ENCODE measurements around the gene PPIL1. TPM values are rescaled to one million over a fixed set of nuclear protein-coding genes. Genes with fewer than 3 reads are reported as not detected.

PPIL1 gene
- total and polyA plus RNA-seq, 2 of the 8 experiments (the other 6 are each of a cell fraction or from before 2014, with no cell fraction given): 83.7 to 86.5 TPM

DNA sequence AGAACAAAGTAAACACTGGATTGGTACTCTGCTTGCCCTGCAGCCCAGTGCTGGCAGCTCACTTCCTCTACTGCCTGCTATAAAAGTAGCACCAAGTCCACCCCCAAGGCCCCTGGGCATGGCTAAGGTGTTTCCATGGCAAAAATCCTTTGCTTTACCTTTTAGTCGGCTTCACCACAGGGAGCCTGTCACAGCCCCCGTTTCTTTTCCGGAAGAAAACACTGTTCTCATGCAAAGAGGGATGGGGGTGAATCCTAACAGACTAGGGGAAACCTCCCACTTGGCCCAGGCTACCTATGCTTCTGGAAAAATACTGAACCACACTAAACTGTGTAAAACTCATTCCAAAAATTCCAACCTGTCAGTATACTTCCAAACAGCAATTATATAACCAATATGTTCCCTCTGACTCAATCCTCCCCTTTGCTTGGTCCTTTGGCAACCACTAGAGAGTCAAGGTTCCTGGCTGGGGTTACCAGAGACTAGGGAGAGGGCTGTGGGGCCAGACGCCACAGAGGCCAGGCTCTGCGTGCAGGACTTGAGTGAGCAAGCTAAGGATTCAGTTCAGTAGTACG, 16.1 kb downstream of the PPIL1 start:
- no peak overlapping the region for H3K9ac ChIP-seq (replicated peaks in 1 of 4; ENCODE audit: extremely low read depth in 1 of 4, low read depth in 3 of 4, low read length in 3 of 4)
- WGBS, 2 experiments (ENCODE audit: extremely low coverage in 1 of 2, insufficient coverage in 1 of 2, insufficient read length in 1 of 2, insufficient replicate concordance in 2 of 2, low coverage in 1 of 2, low lambda C conversion rate in 2 of 2, missing lambda C conversion rate in 1 of 2): 42% methylated on average over 6 of the region's 6 CpGs; no CpG with 5 or more reads in 1 of the 2 experiments
- TF ChIP-seq NANOG (IDR thresholded peaks at IDR 0.05; ENCODE audit: insufficient read depth, low read depth, low read length, poor library complexity, severe bottlenecking): no peak

More for the DNA sequence above, 16.1 kb downstream of the PPIL1 start:
- Histone ChIP-seq H3K9me3 (ENCODE audit: insufficient read depth in 2 of 2, low read depth in 1 of 2, low read length in 1 of 2) (peaks cover 0 to 3% of the 10 kb centered on the region in 2 experiments; a peak in 2 of 4 replicates), H2AFZ (ENCODE audit: low read length) (no peak overlapping the region), H2BK12ac (ENCODE audit: low read depth, low read length) (no peak overlapping the region), H3K56ac (replicated peaks; ENCODE audit: insufficient read length, low read depth, low read length) (no peak overlapping the region), H3K4ac (replicated peaks; ENCODE audit: insufficient read length, low read depth, low read length) (no peak overlapping the region), H3K4me2 (ENCODE audit: insufficient read depth in 1 of 2, low read depth in 2 of 2, low read length in 2 of 2) (peak overlapping the region; percentile 2 to 39; a peak in 2 of 4 replicates), H2BK15ac (ENCODE audit: low read length) (no peak overlapping the region), H3K79me2 (ENCODE audit: control insufficient read depth in 1 of 2, insufficient read depth in 2 of 2, low read length in 2 of 2) (peaks cover 3 to 44% of the 10 kb centered on the region in 2 experiments), H2BK20ac (ENCODE audit: low read length) (no peak overlapping the region), H2BK5ac (ENCODE audit: low read depth, low read length) (peak overlapping the region; percentile 10; the same call in 1 of the 2 replicates), H4K20me1 (replicated peaks in 1 of 2; ENCODE audit: control insufficient read depth in 1 of 2, insufficient read depth in 2 of 2, low read length in 2 of 2) (peaks cover 0 to under 1% of the 10 kb centered on the region in 2 experiments), H3K23me2 (ENCODE audit: low read depth, low read length) (no peaks in the 10 kb centered on the region; the same call in 1 of the 2 replicates), H4K91ac (replicated peaks; ENCODE audit: insufficient read length, low read length) (peak overlapping the region; percentile 20), H2AK5ac (ENCODE audit: low read depth, low read length) (no peak overlapping the region), H4K5ac (ENCODE audit: insufficient read length, low read depth, low read length) (peak overlapping the region; percentile 55), H3K23ac (ENCODE audit: insufficient read length) (no peak overlapping the region), H4K8ac (ENCODE audit: extremely low read depth, insufficient read depth, low read length) (no peak overlapping the region), H3K14ac (ENCODE audit: insufficient read length) (no peak overlapping the region), H3K4me3 (ENCODE audit: extremely low read depth in 1 of 4, insufficient read depth in 2 of 4, low read depth in 3 of 4, low read length in 4 of 4) (peak overlapping the region in 1 of 4 experiments; percentile 17; a peak in 2 of 8 replicates), H3K27ac (ENCODE audit: low read depth, low read length) (peak overlapping the region; percentile 75), H2BK120ac (replicated peaks; ENCODE audit: low read depth, low read length) (peak overlapping the region; percentile 33), H3K18ac (ENCODE audit: extremely low read depth, low read length) (peak overlapping the region; percentile 26; the same call in 1 of the 2 replicates), H3K36me3 (ENCODE audit: control insufficient read depth in 2 of 4, insufficient read depth in 4 of 4, low read length in 3 of 4) (peaks cover 6 to 45% (median 25%) of the 10 kb centered on the region in 4 experiments; a peak in 7 of 8 replicates), H3K27me3 (replicated peaks in 1 of 4; ENCODE audit: control insufficient read depth in 3 of 4, extremely low read depth in 1 of 4, insufficient read depth in 3 of 4, low read length in 3 of 4) (no peaks in the 10 kb centered on the region), H3K4me1 (replicated peaks in 1 of 4; ENCODE audit: control insufficient read depth in 3 of 4, insufficient read depth in 4 of 4, low read length in 3 of 4) (peaks cover 2 to 11% (median 3%) of the 10 kb centered on the region in 4 experiments; a peak in 5 of 7 replicates), H3K79me1 (ENCODE audit: low read depth, low read length) (peaks cover 15% of the 10 kb centered on the region; the same call in 1 of the 2 replicates)
- ChIA-PET CTCF (ENCODE audit: partially characterized antibody) (interaction anchor here (0.7 to 12.6 kb wide), 4 partner anchors 10 to 98 kb away, joined by 3 to 99 read pairs (median 8); no protein-coding TSS in a partner anchor), POLR2A (ENCODE audit: partially characterized antibody) (interaction anchor here (0.6 to 1.5 kb wide), 5 partner anchors 9 to 171 kb away, joined by 3 to 4 read pairs (median 3); no protein-coding TSS in a partner anchor)
- DNase-seq (ENCODE audit: low read depth in 1 of 2, low spot score in 2 of 2) (peak in 1 of 2 experiments; percentile 77), FAIRE-seq (no peak)
